LHCN-M2 (cell line): ENCODE data around the gene PIP4K2C. TPM values are rescaled to one million over a fixed set of nuclear protein-coding genes. Genes with fewer than 3 reads are reported as not detected.
"Not testable (repeated sequence)": the region's sequence is repeated elsewhere in the genome, so short reads cannot be mapped to it uniquely, and the experiment has no call there.

Source experiments
- DNase-seq: peaks from one replicate; pipeline ENCODE4 v3.0.0-alpha.2; 2012; ENCODE audit warnings: low read depth
- total RNA-seq: library from RNA; depleted of rRNA; stranded (reverse); fragments of >200 nt; gene quantifications from 2 replicates; pipeline ENCODE4 v1.2.3, GENCODE V29; 2014

The PIP4K2C gene
- total RNA-seq, 1 experiment from 2014 or later: 23.3 TPM

DNA sequence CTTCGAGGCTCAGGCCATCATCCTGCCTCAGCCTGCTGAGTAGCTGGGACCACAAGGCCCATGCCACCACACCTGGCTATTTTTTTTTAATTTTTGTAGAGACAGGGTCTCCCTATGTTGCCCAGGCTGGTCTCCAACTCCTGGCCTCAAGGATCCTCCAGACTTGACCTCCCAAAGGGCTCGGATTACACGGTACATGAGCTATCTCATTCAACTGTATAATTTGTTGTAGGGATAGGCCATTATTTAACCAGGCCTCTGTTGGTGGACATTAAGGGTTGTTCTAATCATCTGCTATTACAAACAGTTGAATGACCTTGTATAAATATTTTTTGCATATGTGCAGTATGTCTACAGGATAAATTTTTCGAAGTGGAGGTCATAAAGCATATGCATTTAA, 32.1 kb upstream of the PIP4K2C start:
- no peak for DNase-seq

DNA sequence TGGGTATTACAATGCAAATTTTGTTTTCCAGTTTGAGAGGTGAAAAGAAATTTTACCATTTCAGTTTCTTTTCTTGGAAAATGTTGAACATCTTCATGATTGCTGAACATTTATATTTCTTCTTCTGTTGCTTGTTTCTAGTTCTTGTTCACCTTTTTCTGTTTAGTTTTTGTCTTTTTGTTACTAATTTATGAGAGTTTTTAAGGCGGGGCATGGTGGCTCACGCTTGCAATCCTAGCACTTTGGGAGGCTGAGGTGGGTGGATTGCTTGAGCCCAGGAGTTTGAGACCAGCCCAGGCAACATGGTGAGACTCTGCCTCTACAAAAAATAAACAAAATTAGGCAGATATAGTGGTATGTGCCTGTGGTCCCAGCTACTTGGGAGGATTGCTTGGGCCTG, 30.5 kb upstream of the PIP4K2C start:
- DNase-seq: no peak

DNA sequence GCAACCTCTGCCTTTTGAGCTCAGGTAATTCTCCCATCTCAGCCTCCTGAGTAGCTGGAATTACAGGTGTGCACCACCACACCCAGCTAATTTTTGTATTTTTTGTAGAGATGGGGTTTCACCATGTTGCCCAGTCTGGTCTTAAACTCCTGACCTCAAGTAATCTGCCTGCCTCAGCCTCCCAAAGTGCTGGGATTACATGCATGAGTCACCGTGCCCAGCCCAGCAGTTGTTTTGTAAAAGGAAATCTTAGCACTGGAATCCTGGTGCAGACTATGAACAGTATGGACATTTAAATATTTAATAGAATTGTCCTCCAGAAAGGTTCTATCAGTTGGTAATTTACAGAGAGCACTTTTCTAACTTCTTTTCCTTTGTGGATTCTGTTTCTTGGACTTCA, 29.9 kb upstream of the PIP4K2C start:
- DNase-seq: peak; percentile 44

DNA sequence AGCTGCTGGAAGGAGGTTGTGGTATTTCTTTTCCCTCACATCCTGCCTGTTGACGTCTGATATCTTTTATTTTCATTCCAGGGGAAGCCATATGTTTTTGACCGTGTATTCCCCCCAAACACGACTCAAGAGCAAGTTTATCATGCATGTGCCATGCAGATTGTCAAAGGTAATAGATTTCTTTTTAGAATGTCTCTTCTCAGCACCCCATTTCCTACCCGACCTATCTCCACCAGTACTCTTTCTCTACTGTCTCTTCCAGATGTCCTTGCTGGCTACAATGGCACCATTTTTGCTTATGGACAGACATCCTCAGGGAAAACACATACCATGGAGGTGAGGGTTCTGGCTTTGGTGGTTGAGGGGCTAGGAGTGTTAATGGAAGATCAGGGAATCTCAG, 27.6 kb upstream of the PIP4K2C start:
- DNase-seq: no peak

DNA sequence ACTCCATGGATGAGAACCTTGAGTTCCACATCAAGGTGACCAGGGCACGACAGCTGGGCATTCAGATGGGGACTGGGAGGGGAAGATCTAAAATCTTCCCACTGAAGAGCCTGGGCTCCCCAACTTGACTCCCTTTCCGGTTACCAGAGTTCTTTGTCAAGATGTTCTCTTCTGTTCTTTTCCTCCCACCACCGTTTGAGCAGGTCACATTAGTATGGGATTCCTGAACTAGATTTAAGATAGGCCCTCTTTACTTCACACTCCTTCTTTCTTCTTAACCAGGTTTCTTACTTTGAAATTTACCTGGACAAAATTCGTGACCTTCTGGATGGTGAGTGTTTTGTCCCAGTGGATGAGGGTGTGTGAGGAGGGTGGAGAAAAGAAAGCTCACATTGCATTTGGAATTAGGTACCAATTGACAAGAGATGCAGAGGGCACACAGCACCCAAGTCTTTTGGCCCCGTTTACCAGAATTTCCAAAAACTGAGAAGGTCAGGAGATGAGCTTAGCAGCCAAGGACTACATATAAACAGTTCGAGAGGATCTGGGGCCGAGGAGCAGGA, 26.7 kb upstream of the PIP4K2C start:
- no peak for DNase-seq

DNA sequence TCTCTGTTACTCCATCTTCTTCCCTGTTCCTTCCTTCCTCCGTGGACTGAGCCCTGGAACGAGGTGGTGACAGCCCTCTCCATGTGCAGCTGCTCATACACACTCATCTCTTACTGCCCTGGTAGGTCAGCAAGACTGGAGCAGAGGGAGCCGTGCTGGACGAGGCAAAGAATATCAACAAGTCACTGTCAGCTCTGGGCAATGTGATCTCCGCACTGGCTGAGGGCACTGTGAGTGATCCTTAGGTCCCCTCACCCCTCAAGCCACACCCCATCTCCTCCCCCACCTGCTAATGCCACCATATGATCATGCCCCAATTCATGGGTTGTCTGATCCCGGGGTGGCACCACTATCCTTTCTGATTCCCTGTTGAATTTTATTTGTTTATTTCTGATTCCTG, 22.2 kb upstream of the PIP4K2C start:
- no peak for DNase-seq

DNA sequence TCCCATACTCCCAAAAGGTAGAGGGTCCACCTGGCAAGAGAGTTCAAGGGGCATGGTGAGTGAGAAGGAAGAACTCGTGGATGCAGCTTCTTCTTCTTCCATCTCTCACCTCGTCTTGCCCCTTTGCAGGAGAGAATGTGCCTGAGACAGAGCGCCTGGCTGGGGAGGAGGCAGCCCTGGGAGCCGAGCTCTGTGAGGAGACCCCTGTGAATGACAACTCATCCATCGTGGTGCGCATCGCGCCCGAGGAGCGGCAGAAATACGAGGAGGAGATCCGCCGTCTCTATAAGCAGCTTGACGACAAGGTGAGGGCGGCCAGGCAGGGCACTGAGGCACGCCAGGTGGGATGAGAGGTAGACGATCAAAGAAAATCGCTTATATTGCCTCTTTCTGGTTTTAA, 21.1 kb upstream of the PIP4K2C start:
- no peak for DNase-seq

DNA sequence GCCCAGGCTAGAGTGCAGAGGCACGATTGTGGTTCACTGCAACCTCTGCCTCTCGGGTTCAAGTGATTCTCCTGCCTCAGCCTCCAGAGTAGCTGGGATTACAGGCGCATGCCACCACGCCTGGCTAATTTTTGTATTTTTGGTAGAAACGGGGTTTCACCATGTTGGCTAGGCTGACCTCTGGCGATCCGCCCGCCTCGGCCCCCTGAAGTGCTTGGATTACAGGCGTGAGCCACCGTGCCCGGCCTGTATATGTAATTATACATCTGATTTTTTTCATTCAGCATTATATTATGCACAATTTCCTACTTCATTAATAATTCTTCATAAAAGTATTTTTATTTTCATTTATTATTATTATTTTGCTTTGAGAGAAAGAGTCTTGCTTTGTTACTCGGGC, 20.6 kb upstream of the PIP4K2C start:
- not testable (repeated sequence) for DNase-seq

DNA sequence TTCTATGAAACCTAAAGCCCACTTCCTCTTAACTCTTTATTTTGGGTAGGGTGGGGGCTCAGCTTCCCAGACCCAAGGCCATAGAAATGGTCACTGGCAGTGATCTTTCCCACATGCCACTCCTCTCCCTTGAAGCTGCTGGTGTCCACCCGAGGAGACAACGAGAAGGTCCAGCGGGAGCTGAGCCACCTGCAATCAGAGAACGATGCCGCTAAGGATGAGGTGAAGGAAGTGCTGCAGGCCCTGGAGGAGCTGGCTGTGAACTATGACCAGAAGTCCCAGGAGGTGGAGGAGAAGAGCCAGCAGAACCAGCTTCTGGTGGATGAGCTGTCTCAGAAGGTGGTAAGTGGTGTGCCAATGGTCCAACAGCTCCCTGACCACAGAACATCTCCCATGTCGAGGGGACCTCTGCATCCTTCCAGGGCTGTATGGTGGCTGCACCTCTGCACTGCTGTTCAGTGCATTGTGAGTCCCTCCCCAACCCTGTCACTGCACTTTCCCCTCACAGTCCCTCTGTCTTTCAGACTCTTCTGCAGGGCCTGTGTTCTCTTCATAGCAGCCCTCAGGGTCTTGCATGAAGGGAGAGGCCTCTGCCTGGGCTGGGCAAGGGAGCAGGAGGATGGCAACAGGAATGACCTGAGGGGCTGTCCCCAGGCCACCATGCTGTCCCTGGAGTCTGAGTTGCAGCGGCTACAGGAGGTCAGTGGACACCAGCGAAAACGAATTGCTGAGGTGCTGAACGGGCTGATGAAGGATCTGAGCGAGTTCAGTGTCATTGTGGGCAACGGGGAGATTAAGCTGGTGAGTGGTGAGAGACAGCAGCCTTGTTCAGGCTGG, 18.8 kb upstream of the PIP4K2C start:
- DNase-seq: no peak

DNA sequence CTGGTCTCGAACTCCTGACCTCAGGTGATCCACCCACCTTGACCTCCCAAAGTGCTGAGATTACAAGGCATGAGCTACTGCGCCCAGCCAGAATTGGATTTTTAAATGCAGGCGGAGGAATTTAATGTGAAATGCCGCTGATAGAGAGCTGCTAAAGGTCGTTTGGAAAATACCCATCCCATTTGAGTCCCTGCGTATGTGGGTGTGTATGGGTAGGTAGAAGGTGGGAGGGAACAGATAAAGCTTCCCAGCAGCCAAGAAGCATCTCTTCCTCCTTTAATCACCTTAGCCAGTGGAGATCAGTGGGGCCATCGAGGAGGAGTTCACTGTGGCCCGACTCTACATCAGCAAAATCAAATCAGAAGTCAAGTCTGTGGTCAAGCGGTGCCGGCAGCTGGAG, 16.2 kb upstream of the PIP4K2C start:
- no peak for DNase-seq

DNA sequence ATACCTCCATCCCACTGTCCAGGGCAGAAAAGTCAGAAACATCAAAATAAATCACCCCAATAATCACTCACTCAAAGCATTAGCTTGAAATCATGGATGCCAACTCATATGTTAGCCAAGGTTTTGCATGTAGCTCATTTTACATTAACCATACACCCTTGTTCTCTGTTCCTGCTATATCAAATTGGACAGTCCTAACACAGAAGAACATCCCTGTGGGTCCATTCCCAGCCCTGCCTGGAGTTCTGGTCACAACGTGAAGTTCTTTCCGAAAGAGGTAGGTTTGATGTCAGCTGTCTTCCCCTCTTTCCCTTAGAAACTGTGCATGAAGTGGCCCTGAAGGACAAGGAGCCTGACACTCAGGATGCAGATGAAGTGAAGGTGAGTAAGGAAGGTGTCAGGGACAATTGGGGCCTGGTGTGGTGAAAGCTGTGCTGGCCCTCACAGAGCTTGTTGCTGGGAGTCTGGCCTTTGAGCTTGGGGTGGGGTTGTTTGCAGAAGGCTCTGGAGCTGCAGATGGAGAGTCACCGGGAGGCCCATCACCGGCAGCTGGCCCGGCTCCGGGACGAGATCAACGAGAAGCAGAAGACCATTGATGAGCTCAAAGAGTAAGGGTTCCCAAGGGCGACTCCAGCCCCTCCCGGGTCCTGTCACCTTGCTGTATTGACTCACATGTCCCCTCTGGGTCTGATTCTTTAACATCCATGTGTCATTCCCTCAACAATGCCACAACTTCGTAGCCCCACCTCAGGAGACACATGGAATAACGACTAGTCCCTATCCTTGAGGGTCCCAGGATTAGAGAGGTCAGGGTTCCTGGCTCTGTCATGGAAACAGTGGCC, 15.0 kb upstream of the PIP4K2C start:
- no peak for DNase-seq

DNA sequence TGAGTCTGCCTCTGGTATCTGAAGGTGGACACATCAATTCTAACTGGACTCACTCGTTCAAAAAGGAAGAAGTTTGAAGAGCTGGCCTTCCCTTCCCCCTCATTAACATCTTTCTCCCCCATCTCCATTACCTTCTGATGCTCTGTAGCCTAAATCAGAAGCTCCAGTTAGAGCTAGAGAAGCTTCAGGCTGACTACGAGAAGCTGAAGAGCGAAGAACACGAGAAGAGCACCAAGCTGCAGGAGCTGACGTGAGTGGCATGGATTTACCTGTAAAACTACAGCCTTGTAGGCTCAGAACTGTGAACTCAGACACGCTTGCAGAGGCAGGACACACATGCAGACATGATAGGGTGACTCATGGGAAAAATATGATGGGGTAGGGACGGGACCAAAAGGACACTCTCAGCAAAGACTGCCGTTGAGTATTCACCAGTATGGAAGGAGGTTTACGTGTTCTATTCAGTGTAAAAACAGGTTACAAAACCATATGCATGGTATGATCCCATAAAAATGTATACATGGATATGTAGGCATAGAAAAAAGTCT, 14.3 kb upstream of the PIP4K2C start:
- peak; percentile 12 for DNase-seq

DNA sequence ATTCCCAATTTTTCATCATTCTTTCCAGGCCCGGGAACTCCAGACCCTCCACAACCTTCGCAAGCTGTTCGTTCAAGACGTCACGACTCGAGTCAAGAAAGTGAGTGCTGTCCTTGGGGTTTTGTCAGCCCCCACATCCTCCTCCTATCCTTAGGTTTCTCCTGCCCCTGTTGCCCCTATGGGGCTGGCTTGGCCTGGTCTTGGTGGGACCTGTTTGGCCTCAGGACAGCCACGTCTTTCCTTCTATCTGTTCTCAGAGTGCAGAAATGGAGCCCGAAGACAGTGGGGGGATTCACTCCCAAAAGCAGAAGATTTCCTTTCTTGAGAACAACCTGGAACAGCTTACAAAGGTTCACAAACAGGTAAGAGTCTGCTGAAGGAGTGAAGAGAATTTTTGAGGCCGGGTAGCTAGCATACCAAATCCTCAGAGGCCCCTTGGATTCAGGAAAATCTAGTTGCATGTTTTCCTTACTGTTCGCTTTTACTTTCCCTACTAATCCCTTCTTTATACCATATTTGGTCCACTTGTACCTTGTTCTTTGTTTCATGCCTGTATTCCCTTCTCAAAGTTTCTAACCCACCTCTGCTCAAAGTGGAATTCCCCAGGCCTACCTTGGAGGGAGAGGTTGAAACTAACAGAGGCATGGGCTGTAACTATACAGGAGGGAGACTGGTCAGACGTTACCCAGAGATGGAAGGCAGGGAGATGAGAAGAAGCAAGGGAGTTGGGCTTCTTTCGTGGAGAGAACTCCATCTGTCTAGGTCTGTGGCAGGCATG, 12.8 kb upstream of the PIP4K2C start:
- DNase-seq: no peak

DNA sequence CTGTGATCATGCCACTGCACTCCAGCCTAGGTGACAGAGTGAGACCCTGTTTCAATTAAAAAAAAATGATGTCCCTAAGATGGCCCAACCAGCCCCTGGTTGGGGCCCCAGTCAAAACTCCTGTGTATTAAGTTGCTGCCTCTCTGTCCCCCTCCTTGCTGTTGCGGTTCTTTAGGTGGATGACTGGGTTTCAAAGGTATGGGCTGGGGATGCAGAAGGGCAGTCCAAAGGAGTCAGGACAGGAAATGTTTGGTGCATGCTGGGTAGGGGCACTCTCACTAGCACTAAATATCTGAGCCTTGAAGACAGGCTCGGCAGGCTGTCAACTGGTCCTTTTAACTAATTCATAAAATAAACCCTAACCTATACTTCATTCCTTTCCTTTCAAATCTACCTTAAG, 12.0 kb upstream of the PIP4K2C start:
- no peak for DNase-seq

DNA sequence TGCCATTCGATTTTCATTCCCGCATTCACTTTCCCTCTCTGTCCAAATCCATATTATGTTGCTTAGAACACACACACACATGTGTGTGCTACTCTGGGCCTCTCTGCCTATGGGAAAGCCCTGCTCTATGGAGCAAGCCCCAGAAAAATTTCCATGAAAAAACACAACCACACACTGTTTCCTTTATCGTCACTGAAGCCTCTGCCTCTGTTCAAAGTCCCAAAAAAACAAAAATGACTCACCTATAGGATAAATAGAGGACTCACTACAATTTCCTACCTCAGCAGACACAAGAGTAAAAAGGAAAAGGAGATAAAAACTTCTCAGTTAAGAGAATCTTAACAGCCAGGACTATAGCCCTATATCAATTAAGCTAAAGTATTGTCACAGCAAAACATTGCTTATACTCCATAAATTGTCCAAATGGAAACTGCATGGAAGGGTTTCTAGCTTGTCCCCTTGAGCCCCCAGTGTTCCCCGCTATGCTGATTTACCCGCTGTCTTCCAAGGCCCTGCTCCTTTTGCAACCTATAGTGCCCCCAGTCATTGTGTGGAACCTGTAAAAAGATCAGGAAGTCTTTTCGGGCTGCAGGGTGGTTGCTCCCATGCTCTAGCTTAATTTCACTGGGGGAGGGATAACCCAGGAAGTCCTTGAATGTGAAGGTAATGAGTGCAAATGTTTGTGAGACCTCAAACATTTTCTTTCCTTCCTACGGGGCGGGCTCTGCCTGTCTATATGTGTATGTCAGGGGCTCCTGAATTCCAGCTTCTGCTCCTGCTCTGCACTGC, 11.1 kb upstream of the PIP4K2C start:
- DNase-seq: no peak

DNA sequence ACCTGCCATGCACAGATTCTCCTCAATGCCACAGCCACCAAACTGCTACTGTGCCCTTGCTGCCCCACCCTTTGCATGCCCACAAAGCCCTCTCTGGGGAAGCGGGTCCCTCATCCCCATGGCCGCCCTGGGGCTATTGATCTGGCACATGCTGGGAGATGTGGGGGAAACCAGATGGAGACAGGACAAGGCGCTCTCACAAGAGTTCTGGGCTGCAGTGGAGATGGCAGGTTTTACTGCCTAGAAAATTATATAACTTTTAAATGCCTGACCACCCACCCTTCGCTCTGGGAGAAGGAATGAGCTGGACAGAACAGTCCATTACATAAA, 10.6 kb upstream of the PIP4K2C start:
- no peak for DNase-seq

DNA sequence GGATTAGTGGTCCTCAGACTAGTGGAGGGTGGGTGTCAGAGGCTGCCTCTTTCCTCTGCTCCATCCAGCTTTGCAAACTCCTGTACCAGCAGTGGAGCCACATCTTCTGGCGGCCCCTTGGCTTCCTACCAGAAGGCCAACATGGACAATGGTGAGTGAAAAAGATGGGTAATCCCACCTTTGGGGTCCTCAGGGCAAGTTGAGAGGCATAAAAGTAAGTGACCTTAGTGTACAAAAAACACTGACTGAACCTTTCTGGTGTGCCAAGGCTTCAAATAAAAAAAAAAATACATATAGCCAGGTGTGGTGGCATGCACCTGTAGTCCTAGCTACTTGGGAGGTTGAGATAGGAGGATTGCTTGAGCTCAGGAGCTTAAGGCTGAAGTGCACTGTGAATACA, 9.2 kb upstream of the PIP4K2C start:
- no peak for DNase-seq

DNA sequence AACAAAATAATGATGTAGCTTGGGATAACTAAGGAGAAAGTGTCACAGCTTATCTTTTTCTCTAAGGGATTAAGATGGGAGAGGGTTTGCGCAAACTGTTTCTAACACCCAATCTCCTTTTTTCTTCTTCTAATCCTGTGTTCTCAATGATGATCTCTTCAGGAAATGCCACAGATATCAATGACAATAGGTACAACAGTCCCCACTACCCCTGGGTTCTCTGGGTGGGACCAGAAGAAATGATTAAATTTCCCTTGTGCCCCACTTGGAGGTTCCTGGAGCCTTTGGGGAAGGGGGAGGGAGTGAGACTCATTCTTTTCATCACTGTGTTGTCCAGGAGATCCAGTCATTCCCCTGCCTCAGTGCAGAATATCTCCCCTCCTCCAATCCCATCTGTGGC, 8.6 kb upstream of the PIP4K2C start:
- no peak for DNase-seq

DNA sequence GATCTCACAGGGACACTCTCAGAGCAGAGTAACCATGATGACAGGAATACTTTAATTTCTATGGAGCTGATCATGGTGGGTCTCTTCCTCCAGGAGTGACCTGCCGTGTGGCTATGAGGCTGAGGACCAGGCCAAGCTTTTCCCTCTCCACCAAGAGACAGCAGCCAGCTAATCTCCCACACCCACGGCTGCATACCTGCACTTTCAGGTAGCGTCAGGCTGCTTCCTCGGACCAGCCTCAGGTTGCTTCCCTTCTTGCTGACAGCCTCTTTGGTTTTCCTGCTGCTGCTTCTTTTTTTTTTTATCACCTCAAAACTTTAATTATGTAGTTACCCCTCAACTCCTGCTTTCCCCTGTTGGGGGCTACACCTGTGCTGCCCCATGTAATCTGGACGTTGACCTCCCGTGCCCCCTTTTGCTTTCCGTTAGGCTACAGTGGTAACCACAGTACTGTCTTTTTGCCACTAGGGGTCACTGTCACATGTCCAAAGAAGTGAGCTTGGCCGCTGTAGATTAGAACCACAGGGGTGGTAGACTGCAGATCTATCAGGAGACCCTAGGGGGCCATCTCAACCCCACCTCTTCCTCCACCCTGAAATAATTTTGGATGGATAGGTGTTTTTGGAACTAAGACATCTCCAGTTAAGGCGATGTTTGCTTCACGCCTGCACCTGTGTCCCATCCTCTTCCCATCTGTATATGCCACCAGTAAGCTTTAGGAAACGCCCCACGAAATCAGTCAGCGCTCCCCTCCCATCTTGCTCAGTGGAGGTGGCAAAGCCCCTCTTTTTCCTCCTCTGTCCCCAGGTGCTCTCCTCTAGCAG, 7.8 kb upstream of the PIP4K2C start:
- peak; percentile 76 for DNase-seq

DNA sequence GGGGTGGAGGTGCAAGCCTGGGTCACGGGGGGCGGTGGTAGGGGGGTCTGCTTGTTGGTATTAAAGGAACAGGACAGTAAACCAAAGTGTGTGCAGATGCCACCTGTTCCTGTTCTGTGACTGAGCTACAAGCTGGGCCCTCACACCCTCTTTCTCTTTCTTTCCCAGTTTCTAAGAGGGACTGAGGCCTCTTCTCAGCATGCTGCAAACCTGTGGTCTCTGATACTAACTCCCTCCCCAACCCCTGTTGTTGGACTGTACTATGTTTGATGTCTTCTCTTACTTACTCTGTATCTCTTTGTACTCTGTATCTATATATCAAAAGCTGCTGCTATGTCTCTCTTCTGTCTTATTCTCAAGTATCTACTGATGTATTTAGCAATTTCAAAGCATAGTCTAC, 6.9 kb upstream of the PIP4K2C start:
- no peak for DNase-seq
